ENCODE data around the gene MED13L.

MED13L gene

DNA sequence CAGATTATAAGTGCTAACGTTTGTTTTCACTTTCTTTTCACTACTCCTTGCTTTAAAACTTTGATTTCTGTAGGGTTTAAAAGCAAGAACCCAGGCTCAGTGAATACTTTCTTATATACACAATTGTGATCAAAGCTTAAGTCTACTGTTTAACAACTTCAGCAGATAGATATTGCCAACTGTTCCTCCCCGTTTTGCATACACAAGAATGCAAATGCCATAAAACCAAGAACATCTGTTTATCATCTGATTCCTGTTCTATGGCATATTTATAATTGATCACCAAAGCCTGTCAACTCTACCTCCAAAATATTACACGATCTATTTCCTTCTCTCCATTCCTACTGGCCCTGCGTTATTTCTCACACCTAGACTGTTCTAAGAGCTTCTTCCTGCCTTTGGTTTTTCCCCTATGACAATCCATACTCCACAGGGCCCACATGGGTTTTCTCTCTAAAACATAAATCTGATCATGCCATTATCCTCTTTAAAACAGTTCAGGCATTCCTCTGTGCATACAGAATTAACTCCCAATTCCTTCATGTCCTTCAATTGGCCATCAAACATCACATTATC, 15.9 kb downstream of the MED13L start:
- no peak overlapping the region for H3K4me3 ChIP-seq (ENCODE audit: low read depth in 1 of 2, low read length in 2 of 2)
- H3K27ac ChIP-seq (ENCODE audit: low read length) = no peak overlapping the region
- no peaks in the 10 kb centered on the region for H3K9me3 ChIP-seq (ENCODE audit: control insufficient read depth in 1 of 2, low read length in 2 of 2)
- H3K36me3 ChIP-seq (ENCODE audit: control insufficient read depth in 1 of 2, insufficient read depth in 2 of 2, low read length in 2 of 2) = no peaks in the 10 kb centered on the region
- H3K27me3 ChIP-seq (ENCODE audit: low read depth, low read length) = no peaks in the 10 kb centered on the region
- peaks cover 32 to 66% of the 10 kb centered on the region in 2 donors for H3K4me1 ChIP-seq (ENCODE audit: control insufficient read depth in 1 of 2, insufficient read depth in 2 of 2, low read length in 2 of 2)

DNA sequence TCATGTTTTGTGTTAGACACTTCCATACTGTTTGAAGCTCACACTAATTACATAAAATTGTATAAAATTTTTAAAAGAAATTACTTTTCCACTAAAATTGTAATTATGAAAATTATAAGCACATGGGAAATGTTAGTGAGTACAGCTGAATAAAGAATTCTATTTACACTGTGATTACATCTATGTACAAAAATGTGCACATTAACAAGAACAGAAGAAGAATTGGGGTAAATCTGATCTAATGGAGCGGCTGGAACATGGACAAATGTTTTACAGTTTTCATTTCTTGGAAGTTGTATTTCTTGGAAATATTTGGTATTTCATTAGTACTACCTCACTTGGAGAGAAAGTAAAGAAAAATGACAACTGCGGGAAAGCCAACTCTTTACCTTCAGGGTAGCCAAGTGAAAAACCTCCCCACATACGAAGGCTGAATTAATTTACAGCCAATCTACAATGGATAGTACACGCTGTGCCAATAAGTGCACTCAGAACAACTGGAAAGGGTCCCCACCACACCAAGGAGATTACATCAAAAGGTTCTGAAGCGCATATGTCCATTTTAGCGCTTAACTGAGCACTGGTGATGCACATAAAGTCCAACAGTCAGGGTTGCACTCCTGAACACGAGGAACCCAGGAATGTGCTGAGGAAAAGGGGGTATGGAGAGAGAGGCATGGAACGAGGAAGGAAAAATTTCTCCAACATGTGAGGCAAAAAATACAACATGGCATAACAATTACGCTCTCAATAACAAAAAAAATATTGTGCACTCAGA, 17.5 kb downstream of the MED13L start:
- H3K36me3 ChIP-seq (ENCODE audit: control insufficient read depth in 1 of 2, insufficient read depth in 2 of 2, low read length in 2 of 2) = no peaks in the 10 kb centered on the region
- H3K27me3 ChIP-seq (ENCODE audit: low read depth, low read length) = no peaks in the 10 kb centered on the region
- H3K9me3 ChIP-seq (ENCODE audit: control insufficient read depth in 1 of 2, low read length in 2 of 2) = no peaks in the 10 kb centered on the region
- H3K27ac ChIP-seq (ENCODE audit: low read length) = no peak overlapping the region
- H3K4me1 ChIP-seq (ENCODE audit: control insufficient read depth in 1 of 2, insufficient read depth in 2 of 2, low read length in 2 of 2) = peaks cover 22 to 57% of the 10 kb centered on the region in 2 donors
- no peak overlapping the region for H3K4me3 ChIP-seq (ENCODE audit: low read depth in 1 of 2, low read length in 2 of 2)

DNA sequence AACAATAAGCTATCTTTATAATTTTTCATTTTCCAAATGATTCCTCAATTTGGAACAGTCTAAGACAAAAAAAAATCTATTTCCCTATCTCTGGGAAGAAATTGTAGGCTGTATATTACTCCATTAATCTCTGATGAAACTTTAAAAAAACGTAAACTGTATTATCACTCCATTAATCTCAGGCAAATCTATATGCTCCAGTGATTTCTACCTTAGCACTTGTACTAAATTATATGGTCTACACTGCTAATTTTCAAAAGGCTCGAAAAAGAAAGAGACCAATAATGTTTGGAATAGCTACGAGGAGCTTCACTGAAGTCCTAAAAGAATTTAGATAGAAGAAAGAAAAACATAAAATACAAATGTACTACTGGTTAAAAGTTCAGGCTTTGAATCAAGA, 19.7 kb downstream of the MED13L start:
- Histone ChIP-seq H3K9me3 (ENCODE audit: control insufficient read depth in 1 of 2, low read length in 2 of 2) (no peaks in the 10 kb centered on the region), H3K36me3 (ENCODE audit: control insufficient read depth in 1 of 2, insufficient read depth in 2 of 2, low read length in 2 of 2) (no peaks in the 10 kb centered on the region), H3K4me1 (ENCODE audit: control insufficient read depth in 1 of 2, insufficient read depth in 2 of 2, low read length in 2 of 2) (peaks cover 12 to 46% of the 10 kb centered on the region in 2 donors), H3K27me3 (ENCODE audit: low read depth, low read length) (no peaks in the 10 kb centered on the region), H3K27ac (ENCODE audit: low read length) (no peak overlapping the region), H3K4me3 (ENCODE audit: low read depth in 1 of 2, low read length in 2 of 2) (peak overlapping the region in 1 of 2 donors; percentile 5)

DNA sequence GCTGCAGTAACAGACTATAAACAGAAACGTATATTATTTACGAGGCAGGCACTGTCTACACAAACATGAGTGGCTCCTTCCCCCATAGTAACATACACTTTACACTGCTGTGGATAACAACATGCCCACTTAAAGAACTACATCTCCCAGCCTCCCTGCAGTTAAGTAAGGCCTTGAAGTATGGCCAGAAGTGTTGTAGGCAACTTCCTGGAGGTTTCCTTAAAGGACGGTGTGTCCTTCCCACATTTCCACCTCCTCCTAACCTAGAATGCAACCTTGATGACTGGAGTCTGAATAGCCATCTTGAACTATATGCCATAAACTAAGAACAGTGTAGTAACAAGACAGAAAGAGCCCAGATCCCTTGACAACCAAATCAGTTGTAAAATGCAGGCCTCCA, 20.3 kb downstream of the MED13L start:
- H3K9me3 ChIP-seq (ENCODE audit: control insufficient read depth in 1 of 2, low read length in 2 of 2) = no peaks in the 10 kb centered on the region
- H3K27ac ChIP-seq (ENCODE audit: low read length) = no peak overlapping the region
- no peak overlapping the region for H3K4me3 ChIP-seq (ENCODE audit: low read depth in 1 of 2, low read length in 2 of 2)
- peaks cover 12 to 40% of the 10 kb centered on the region in 2 donors for H3K4me1 ChIP-seq (ENCODE audit: control insufficient read depth in 1 of 2, insufficient read depth in 2 of 2, low read length in 2 of 2)
- H3K36me3 ChIP-seq (ENCODE audit: control insufficient read depth in 1 of 2, insufficient read depth in 2 of 2, low read length in 2 of 2) = no peaks in the 10 kb centered on the region
- H3K27me3 ChIP-seq (ENCODE audit: low read depth, low read length) = no peaks in the 10 kb centered on the region

DNA sequence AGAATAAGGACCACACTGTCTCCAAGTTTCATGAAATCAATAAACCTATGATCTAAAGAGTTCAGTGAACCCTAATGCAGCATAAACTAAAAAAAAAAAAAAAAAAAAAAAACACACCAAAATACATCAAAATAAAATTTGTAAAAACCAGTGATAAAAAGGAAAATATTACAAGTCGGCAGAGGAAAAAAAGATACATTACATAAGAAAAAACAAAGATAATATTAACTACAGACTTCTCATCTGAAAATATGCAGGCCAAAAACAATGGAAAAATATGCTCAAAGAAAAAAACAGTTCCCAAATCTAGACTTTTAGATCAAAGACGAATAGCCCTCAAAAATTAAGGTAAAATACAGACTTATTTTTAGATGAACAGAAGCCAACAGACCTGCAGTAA, 27.6 kb downstream of the MED13L start:
- H3K36me3 ChIP-seq (ENCODE audit: control insufficient read depth in 1 of 2, insufficient read depth in 2 of 2, low read length in 2 of 2) = no peaks in the 10 kb centered on the region
- H3K27ac ChIP-seq (ENCODE audit: low read length) = no peak overlapping the region
- H3K4me1 ChIP-seq (ENCODE audit: control insufficient read depth in 1 of 2, insufficient read depth in 2 of 2, low read length in 2 of 2) = peaks cover 6 to 30% of the 10 kb centered on the region in 2 donors
- H3K27me3 ChIP-seq (ENCODE audit: low read depth, low read length) = no peaks in the 10 kb centered on the region
- H3K4me3 ChIP-seq (ENCODE audit: low read depth in 1 of 2, low read length in 2 of 2) = no peak overlapping the region
- peaks cover 0 to 3% of the 10 kb centered on the region in 2 donors for H3K9me3 ChIP-seq (ENCODE audit: control insufficient read depth in 1 of 2, low read length in 2 of 2)

DNA sequence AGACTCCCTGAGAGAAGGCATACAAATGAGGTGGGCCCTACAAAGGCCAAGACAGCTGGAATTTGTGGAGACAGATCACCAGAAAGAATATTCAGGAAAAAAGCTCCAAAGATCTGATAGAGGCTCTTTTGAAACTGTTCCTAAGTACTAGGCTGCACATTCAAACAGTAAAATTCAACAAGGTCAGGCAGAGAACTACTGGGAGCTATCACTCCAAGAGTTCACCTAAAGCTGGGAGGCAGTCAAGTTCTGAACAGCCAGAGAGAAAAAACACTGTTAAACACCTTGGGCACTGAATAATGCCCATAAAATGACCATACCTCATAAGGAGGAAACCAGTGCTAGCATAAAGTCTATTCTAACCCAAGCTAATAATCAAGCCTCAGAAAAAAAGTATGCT, 28.6 kb downstream of the MED13L start:
- H3K36me3 ChIP-seq (ENCODE audit: control insufficient read depth in 1 of 2, insufficient read depth in 2 of 2, low read length in 2 of 2) = no peaks in the 10 kb centered on the region
- no peak overlapping the region for H3K27ac ChIP-seq (ENCODE audit: low read length)
- H3K4me3 ChIP-seq (ENCODE audit: low read depth in 1 of 2, low read length in 2 of 2) = no peak overlapping the region
- H3K9me3 ChIP-seq (ENCODE audit: control insufficient read depth in 1 of 2, low read length in 2 of 2) = peaks cover 0 to 3% of the 10 kb centered on the region in 2 donors
- H3K4me1 ChIP-seq (ENCODE audit: control insufficient read depth in 1 of 2, insufficient read depth in 2 of 2, low read length in 2 of 2) = peaks cover 9 to 35% of the 10 kb centered on the region in 2 donors
- no peaks in the 10 kb centered on the region for H3K27me3 ChIP-seq (ENCODE audit: low read depth, low read length)

DNA sequence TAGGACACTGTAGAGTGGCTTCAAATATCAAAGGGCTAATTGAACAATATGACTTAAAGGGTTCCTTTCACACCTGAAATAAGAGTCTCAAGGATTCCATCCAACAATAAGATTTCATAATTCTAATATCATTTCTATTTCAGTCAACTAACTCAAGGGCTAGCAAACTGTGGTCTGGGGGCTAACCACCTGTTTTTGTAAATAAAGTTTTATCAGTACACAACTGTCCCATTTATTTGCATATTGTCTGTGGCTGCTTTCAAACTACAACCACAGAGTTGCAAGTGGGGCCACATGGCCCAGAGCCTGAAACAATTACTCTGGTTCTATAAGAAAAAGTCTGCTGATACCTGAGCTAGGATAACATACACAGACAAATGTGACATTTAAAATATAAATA, 29.1 kb downstream of the MED13L start:
- peaks cover 0 to 3% of the 10 kb centered on the region in 2 donors for H3K9me3 ChIP-seq (ENCODE audit: control insufficient read depth in 1 of 2, low read length in 2 of 2)
- peaks cover 14 to 40% of the 10 kb centered on the region in 2 donors for H3K4me1 ChIP-seq (ENCODE audit: control insufficient read depth in 1 of 2, insufficient read depth in 2 of 2, low read length in 2 of 2)
- H3K27ac ChIP-seq (ENCODE audit: low read length) = no peak overlapping the region
- H3K36me3 ChIP-seq (ENCODE audit: control insufficient read depth in 1 of 2, insufficient read depth in 2 of 2, low read length in 2 of 2) = no peaks in the 10 kb centered on the region
- H3K27me3 ChIP-seq (ENCODE audit: low read depth, low read length) = no peaks in the 10 kb centered on the region
- no peak overlapping the region for H3K4me3 ChIP-seq (ENCODE audit: low read depth in 1 of 2, low read length in 2 of 2)

DNA sequence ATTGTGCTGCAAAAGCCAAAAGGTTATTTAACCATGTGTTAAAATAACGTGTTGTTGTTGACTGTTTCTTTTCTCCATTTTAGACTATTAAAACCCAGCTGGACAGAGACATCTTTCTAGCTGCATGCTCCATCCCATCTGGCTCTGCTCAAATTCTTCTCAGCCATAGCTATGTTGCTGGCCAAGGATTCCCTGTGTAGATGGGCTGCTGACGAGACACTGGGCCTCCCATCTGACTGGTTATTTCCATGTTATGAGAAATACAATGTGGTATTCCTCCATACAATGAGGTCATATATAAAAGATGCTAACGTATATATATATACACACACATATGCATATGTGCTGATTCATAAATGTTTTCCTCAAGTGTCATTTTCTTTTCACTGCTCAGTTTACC, 30.1 kb downstream of the MED13L start:
- no peaks in the 10 kb centered on the region for H3K27me3 ChIP-seq (ENCODE audit: low read depth, low read length)
- no peaks in the 10 kb centered on the region for H3K36me3 ChIP-seq (ENCODE audit: control insufficient read depth in 1 of 2, insufficient read depth in 2 of 2, low read length in 2 of 2)
- peaks cover 0 to 3% of the 10 kb centered on the region in 2 donors for H3K9me3 ChIP-seq (ENCODE audit: control insufficient read depth in 1 of 2, low read length in 2 of 2)
- peaks cover 22 to 51% of the 10 kb centered on the region in 2 donors for H3K4me1 ChIP-seq (ENCODE audit: control insufficient read depth in 1 of 2, insufficient read depth in 2 of 2, low read length in 2 of 2)
- no peak overlapping the region for H3K27ac ChIP-seq (ENCODE audit: low read length)
- no peak overlapping the region for H3K4me3 ChIP-seq (ENCODE audit: low read depth in 1 of 2, low read length in 2 of 2)

DNA sequence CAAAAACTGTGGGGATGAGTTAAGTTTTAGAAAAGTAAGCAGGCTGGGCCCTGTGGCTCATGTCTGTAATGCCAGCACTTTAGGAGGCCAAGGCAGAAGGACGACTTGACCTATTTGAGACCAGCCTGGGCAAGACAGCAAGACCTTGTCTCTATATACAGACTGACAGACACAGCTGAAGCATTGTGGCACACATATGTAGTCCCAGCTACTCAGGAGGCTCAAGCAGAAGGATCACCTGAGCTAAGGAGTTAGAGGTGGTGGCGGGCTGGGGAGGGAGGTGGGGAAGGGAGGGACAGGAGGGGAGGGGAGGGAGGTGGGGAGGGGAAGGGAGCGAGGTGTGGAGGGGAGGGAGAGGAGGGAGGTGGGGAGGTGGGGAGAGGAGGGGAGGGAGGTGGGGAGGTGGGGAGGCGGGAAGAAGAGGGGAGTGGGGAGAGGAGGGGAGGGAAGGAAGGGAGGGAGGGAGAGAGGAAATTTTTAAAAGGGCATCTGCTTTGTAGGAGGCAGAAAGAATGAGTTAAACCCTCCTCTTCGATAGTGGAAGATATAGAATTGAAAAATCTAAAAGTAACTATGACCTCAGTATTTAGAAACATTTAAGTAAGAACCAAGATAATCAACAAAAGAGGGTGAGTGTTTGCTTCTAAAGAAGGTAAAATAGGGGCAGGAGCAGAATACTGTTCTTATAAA, 30.9 kb downstream of the MED13L start:
- peaks cover 23 to 52% of the 10 kb centered on the region in 2 donors for H3K4me1 ChIP-seq (ENCODE audit: control insufficient read depth in 1 of 2, insufficient read depth in 2 of 2, low read length in 2 of 2)
- no peak overlapping the region for H3K27ac ChIP-seq (ENCODE audit: low read length)

DNA sequence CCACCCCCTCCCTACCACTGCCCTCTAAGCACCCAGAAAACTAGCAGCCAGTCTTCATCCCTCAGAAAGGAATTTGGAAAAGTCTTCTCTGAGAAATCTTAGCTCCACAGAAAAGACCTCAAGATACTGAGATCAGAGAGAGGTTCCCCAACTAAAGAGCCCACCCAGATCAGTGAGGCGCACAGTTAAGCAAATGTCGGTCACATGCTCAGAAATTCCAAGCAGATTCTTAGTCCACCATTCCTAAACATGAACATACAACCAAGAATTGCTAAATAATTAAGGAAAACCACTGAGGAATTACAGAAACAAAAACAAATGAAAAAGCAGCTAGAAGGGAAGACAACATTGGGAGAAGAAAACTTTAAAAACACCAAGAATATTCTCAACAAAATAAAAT, 32.3 kb downstream of the MED13L start:
- H3K27me3 ChIP-seq (ENCODE audit: low read depth, low read length) = no peaks in the 10 kb centered on the region
- H3K9me3 ChIP-seq (ENCODE audit: control insufficient read depth in 1 of 2, low read length in 2 of 2) = no peaks in the 10 kb centered on the region
- H3K36me3 ChIP-seq (ENCODE audit: control insufficient read depth in 1 of 2, insufficient read depth in 2 of 2, low read length in 2 of 2) = no peaks in the 10 kb centered on the region
- H3K4me1 ChIP-seq (ENCODE audit: control insufficient read depth in 1 of 2, insufficient read depth in 2 of 2, low read length in 2 of 2) = peaks cover 23 to 52% of the 10 kb centered on the region in 2 donors
- H3K27ac ChIP-seq (ENCODE audit: low read length) = no peak overlapping the region
- H3K4me3 ChIP-seq (ENCODE audit: low read depth in 1 of 2, low read length in 2 of 2) = no peak overlapping the region

More for the DNA sequence above, 30.9 kb downstream of the MED13L start:
- no peaks in the 10 kb centered on the region for H3K36me3 ChIP-seq (ENCODE audit: control insufficient read depth in 1 of 2, insufficient read depth in 2 of 2, low read length in 2 of 2)
- H3K9me3 ChIP-seq (ENCODE audit: control insufficient read depth in 1 of 2, low read length in 2 of 2) = peaks cover 0 to 1% of the 10 kb centered on the region in 2 donors
- H3K27me3 ChIP-seq (ENCODE audit: low read depth, low read length) = no peaks in the 10 kb centered on the region
- H3K4me3 ChIP-seq (ENCODE audit: low read depth in 1 of 2, low read length in 2 of 2) = no peak overlapping the region

DNA sequence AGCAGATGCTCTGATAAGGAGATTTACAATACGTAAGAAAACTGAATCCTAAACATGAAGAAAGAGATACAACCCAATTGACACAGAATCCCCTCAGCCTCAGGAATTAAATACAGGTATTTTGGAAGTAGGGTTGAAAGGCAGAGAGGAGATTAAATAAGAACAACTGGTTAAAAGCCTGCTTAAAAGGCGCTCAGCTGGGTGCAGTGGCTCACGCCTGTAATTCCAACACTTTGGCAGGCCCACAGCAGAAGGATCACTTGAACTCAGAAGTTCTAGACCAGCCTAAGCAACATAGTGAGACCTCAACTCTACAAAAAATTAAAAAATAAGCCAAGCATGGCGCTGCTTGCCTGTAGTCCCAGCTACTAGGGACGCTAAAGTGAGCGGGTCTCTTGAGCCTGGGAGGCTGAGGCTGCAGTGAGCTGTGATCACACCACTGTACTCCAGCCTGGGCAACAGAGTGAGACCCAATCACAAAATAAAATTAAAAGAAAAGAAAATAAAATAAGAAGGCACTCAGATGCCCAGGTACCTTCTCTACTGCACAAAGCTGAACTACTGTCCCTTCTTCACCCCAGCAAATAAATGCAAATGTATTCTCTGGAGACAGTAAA, 32.9 kb downstream of the MED13L start:
- no peaks in the 10 kb centered on the region for H3K36me3 ChIP-seq (ENCODE audit: control insufficient read depth in 1 of 2, insufficient read depth in 2 of 2, low read length in 2 of 2)
- H3K27ac ChIP-seq (ENCODE audit: low read length) = no peak overlapping the region
- no peaks in the 10 kb centered on the region for H3K9me3 ChIP-seq (ENCODE audit: control insufficient read depth in 1 of 2, low read length in 2 of 2)
- no peak overlapping the region for H3K4me3 ChIP-seq (ENCODE audit: low read depth in 1 of 2, low read length in 2 of 2)
- peaks cover 23 to 52% of the 10 kb centered on the region in 2 donors for H3K4me1 ChIP-seq (ENCODE audit: control insufficient read depth in 1 of 2, insufficient read depth in 2 of 2, low read length in 2 of 2)
- H3K27me3 ChIP-seq (ENCODE audit: low read depth, low read length) = no peaks in the 10 kb centered on the region

Data from muscle layer of duodenum (tissue), 2 donors.